Common myeloid progenitor, CD34-positive (primary cell): ENCODE measurements around the gene ARPC1A.

Experiments
- CTCF ChIA-PET: fragments of 350-600 bp; sonication (Branson Sonifier 250); formaldehyde crosslinking; loops from one replicate; lab custom pipeline; 2021; ENCODE audit warnings: antibody characterized with exemption; lab: Charles Lee
- POLR2A ChIA-PET: fragments of 350-600 bp; sonication (Branson Sonifier 250); formaldehyde crosslinking; loops from one replicate; lab custom pipeline; 2021; ENCODE audit warnings: antibody characterized with exemption; lab: Charles Lee
- DNase-seq, 3 donors: peaks; one replicate each; pipeline versions ENCODE4 v3.0.0 to v3.0.0-alpha.2; 2013
- H3K27ac ChIP-seq, 2 experiments: 1 replicate in 1 of 2; 2 replicates in 1 of 2; pipeline ENCODE4 v1.7.0; 2013; ENCODE audit warnings: inconsistent platforms in 2 of 2, low read length in 2 of 2, mild to moderate bottlenecking in 2 of 2, low read depth in 1 of 2, moderate library complexity in 1 of 2; ENCODE audit not compliant: severe bottlenecking in 2 of 2, insufficient read depth in 1 of 2, poor library complexity in 1 of 2
- H3K27me3 ChIP-seq, 5 experiments: replicated peaks in 2 of 5; 1 replicate in 3 of 5; 2 replicates in 2 of 5; pipeline versions ENCODE4 v1.6.1 to v1.7.0; 2013; ENCODE audit warnings: low read length in 4 of 5, mild to moderate bottlenecking in 2 of 5, moderate library complexity in 2 of 5, inconsistent platforms in 1 of 5; ENCODE audit not compliant: insufficient read depth in 5 of 5, control insufficient read depth in 4 of 5
- H3K36me3 ChIP-seq, 4 experiments: 1 replicate in 2 of 4; 2 replicates in 2 of 4; pipeline versions ENCODE4 v1.6.1 to v1.7.0; 2013; ENCODE audit warnings: low read length in 3 of 4, control low read depth in 1 of 4, mild to moderate bottlenecking in 1 of 4; ENCODE audit not compliant: control insufficient read depth in 4 of 4, insufficient read depth in 4 of 4
- H3K4me1 ChIP-seq, 4 experiments: 1 replicate in 3 of 4; 2 replicates in 1 of 4; pipeline versions ENCODE4 v1.6.1 to v1.7.1; 2013; ENCODE audit warnings: low read length in 3 of 4, mild to moderate bottlenecking in 3 of 4, control low read depth in 1 of 4, inconsistent platforms in 1 of 4, moderate library complexity in 1 of 4; ENCODE audit not compliant: control insufficient read depth in 4 of 4, insufficient read depth in 4 of 4; ENCODE audit errors: control extremely low read depth in 1 of 4
- H3K4me3 ChIP-seq, 7 experiments: 1 replicate in 4 of 7; 2 replicates in 3 of 7; pipeline versions ENCODE4 v1.5.1 to v1.7.0; 2013; ENCODE audit warnings: mild to moderate bottlenecking in 7 of 7, low read length in 6 of 7, moderate library complexity in 6 of 7, inconsistent platforms in 2 of 7, low read depth in 2 of 7, control low read depth in 1 of 7; ENCODE audit not compliant: insufficient read depth in 4 of 7, control insufficient read depth in 1 of 7; ENCODE audit errors: extremely low read depth in 1 of 7
- H3K9me3 ChIP-seq, 5 experiments: 1 replicate in 4 of 5; 2 replicates in 1 of 5; pipeline versions ENCODE4 v1.6.1 to v1.7.1; 2013; ENCODE audit warnings: low read length in 4 of 5, mild to moderate bottlenecking in 2 of 5, inconsistent platforms in 1 of 5, low read depth in 1 of 5, moderate library complexity in 1 of 5; ENCODE audit not compliant: control insufficient read depth in 4 of 5, insufficient read depth in 2 of 5; ENCODE audit errors: control extremely low read depth in 1 of 5
- WGBS: methylation state at CpG from one replicate; pipeline ENCODE4 v1.1.5; 2013; ENCODE audit not compliant: insufficient coverage; 5-methylcytosine and 5-hydroxymethylcytosine counted together

Gene ARPC1A

DNA sequence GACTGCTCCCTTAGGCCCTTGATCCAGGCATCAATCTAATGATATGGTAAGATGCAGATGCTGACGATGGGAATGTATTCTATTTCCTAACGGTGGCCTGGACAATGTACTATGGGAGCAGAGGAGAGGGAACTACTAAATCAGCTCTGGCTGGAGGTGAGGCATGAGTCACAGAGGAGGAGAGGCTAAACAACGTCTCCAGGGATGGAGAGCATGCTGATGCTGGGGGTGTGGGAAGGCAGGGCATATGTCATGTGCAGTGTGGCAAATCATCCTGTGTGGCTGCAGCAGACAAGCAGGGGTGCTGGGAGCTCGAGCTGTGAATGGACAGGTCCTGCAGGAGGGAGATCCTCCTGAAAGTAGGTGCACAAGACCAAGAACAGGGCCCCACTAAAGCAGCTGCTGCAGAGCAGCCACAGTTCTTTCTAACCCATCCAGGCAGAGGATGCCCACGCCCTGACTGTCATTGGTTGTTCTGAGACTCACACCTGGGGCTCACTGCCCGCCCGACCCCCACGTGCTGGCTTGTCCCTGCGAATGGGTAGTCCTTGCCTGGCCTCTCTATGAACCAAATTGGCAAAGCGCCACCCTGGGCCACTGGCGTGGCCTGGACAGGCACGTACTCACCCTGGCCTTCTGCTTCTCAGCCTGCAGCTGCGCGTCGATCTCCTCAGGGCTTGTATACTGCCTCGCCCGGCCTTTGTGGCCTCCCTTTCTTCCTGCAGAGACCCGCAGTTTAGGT, 78.7 kb downstream of the ARPC1A start:
- Histone ChIP-seq H3K9me3 (no peaks in the 10 kb centered on the region), H3K4me3 (no peak overlapping the region), H3K4me1 (peaks cover 13 to 24% (median 22%) of the 10 kb centered on the region in 4 experiments), H3K27ac (no peak overlapping the region), H3K36me3 (peaks cover 12 to 48% (median 33%) of the 10 kb centered on the region in 4 experiments), H3K27me3 (no peaks in the 10 kb centered on the region)
- POLR2A ChIA-PET = no interaction called here
- 94% methylated on average over 17 of the region's 18 CpGs for WGBS
- no peak for DNase-seq
- CTCF ChIA-PET = interaction anchor here (1.0 to 1.5 kb wide), 2 partner anchors 17 to 40 kb away, joined by 4 read pairs; no protein-coding TSS in a partner anchor

- Histone ChIP-seq H3K4me3 (no peak overlapping the region), H3K4me1 (peaks cover 17 to 29% (median 27%) of the 10 kb centered on the region in 4 experiments), H3K36me3 (peaks cover 11 to 43% (median 29%) of the 10 kb centered on the region in 4 experiments), H3K9me3 (no peaks in the 10 kb centered on the region), H3K27ac (no peak overlapping the region), H3K27me3 (no peaks in the 10 kb centered on the region)
- ChIA-PET POLR2A (no interaction called here), CTCF (interaction anchor here (0.8 to 1.5 kb wide), 2 partner anchors 11 to 40 kb away, joined by 3 to 4 read pairs; no protein-coding TSS in a partner anchor)
- no peak for DNase-seq
- WGBS = 100% methylated on average over 8 of the region's 10 CpGs
Observed at GRCh38 chr7:99404977-99405320, 79.3 kb downstream of the ARPC1A start.

DNA sequence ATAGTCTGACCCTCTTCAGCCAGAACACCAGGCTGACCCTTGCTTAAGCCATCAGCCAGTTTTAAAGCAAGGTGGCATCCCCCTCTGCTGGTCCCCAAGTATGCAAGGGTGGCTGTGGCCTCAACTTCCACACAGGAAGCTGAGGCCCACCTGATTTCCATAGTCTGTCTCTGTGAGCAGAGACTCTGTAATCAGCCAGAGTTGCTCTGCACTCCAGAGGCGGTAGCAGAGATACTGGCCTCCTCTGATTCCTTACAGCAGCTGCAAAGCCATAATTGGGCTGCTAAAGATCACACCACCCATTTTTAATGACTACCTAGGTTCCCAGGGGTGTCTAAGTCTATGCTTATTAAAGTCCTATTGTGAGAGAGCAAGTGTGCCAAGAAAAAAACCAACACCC, 80.9 kb downstream of the ARPC1A start:
- POLR2A ChIA-PET = interaction anchor here (1.3 kb wide), 1 partner anchor 8 kb away, joined by 4 read pairs; no protein-coding TSS in a partner anchor
- Histone ChIP-seq H3K27me3 (no peaks in the 10 kb centered on the region), H3K4me3 (peak overlapping the region in 3 of 7 experiments; percentile 4 to 82 (median 6)), H3K27ac (peak overlapping the region in 1 of 2 experiments; percentile 99), H3K9me3 (no peaks in the 10 kb centered on the region), H3K36me3 (peaks cover 8 to 40% (median 24%) of the 10 kb centered on the region in 4 experiments), H3K4me1 (peaks cover 22 to 33% (median 32%) of the 10 kb centered on the region in 4 experiments)
- WGBS = no CpG with 5 or more reads among the region's 1 CpG
- CTCF ChIA-PET = interaction anchor here (1.0 to 1.6 kb wide), 7 partner anchors 8 to 676 kb away, joined by 3 to 7 read pairs (median 4); no protein-coding TSS in a partner anchor
- no peak for DNase-seq

DNA sequence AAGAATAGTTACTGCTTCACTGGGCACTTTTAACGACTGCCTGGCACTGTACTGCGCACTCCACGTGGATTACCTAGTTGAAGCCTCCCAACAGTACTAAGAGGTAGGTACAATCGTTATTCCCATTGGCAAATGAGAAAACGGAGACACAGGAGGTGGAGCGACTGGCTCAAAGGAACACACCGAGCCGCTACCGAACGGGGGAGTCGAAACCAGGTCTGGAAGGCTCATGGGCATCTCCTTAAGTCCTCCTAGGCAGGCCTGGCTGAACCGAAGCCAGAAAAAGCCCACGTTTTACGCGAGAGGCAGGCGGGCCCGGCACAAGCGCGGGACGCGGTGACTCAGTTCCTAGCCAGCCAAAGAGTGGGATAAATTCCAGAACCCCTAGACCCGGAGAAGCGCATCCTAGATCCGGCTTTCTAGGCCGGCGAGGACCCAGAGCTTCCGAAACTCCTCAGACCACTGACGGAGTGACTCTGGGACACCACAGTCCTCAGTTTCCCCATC, 82.2 kb downstream of the ARPC1A start:
- H3K4me1 ChIP-seq = peaks cover 22 to 33% (median 32%) of the 10 kb centered on the region in 4 experiments
- H3K27me3 ChIP-seq = no peaks in the 10 kb centered on the region
- H3K27ac ChIP-seq = peak overlapping the region; percentile 96 to 99
- ChIA-PET CTCF (interaction anchor here (0.9 to 2.0 kb wide), 8 partner anchors 9 to 44 kb away, joined by 3 to 9 read pairs (median 5); no protein-coding TSS in a partner anchor), POLR2A (interaction anchor here (0.5 to 2.0 kb wide), 5 partner anchors 9 to 405 kb away, joined by 3 to 7 read pairs (median 5); partner anchors contain the start of genes CPSF4 and PTCD1)
- peak in 2 of 3 donors; percentile 51 to 62 for DNase-seq
- WGBS = under 1% methylated on average over 22 of the region's 28 CpGs
- peaks cover 8 to 45% (median 27%) of the 10 kb centered on the region in 4 experiments for H3K36me3 ChIP-seq
- H3K4me3 ChIP-seq = peak overlapping the region; percentile 82 to 99 (median 94)
- no peaks in the 10 kb centered on the region for H3K9me3 ChIP-seq

GRCh38 chr7:99408379-99409191, 82.9 kb downstream of the ARPC1A start, which contains the start of the genes BUD31 and PDAP1:
BUD31 (plus strand) TSS chr7:99408969; CDS start chr7:99411093, 2,124 bp downstream.
PDAP1 (minus strand) TSS chr7:99408597; CDS start chr7:99408548, 49 bp downstream.
- under 1% methylated on average over 61 of the region's 72 CpGs for WGBS
- POLR2A ChIA-PET = interaction anchor here (0.5 to 2.0 kb wide), 9 partner anchors 12 to 721 kb away, joined by 3 to 7 read pairs (median 4); partner anchors contain the start of genes CPSF4, PTCD1 and ZNF394
- Histone ChIP-seq H3K9me3 (no peaks in the 10 kb centered on the region), H3K27me3 (no peaks in the 10 kb centered on the region), H3K27ac (peak within 1 kb of the TSS; percentile 96 to 99), H3K36me3 (peaks cover 13 to 45% (median 28%) of the 10 kb centered on the region in 4 experiments), H3K4me3 (peak within 1 kb of the TSS; percentile 82 to 99 (median 94)), H3K4me1 (peaks cover 22 to 33% (median 32%) of the 10 kb centered on the region in 4 experiments)
- DNase-seq = peak; percentile 96 to 98 (median 98)
- CTCF ChIA-PET = interaction anchor here (0.9 to 2.3 kb wide), 8 partner anchors 11 to 47 kb away, joined by 3 to 10 read pairs (median 4); partner anchors contain the start of gene PTCD1

DNA sequence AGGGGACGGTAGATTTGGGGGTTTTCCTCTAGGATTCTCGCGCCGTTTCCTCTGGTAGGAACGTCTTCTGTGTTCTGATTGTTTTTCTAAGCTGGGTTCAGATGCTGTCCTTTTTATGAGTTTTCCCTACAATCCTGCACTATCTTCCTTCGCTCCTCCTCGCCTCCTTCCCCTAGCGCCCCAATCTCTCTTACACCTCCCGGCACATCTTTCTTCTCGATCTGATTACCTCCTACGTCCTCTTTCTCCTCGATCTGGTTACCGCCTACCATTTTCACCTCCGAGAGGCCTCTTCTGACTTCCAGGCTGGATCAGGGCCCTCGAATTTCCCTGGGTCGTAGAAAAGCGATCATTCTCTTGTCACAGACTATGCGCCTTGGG, 83.5 kb downstream of the ARPC1A start:
- no peaks in the 10 kb centered on the region for H3K9me3 ChIP-seq
- H3K4me3 ChIP-seq = peak overlapping the region; percentile 82 to 99 (median 94)
- DNase-seq = peak in 2 of 3 donors; percentile 46 to 57
- 0% methylated on average over 13 of the region's 18 CpGs for WGBS
- peaks cover 14 to 45% (median 27%) of the 10 kb centered on the region in 4 experiments for H3K36me3 ChIP-seq
- no peaks in the 10 kb centered on the region for H3K27me3 ChIP-seq
- peak overlapping the region; percentile 96 to 99 for H3K27ac ChIP-seq
- CTCF ChIA-PET = interaction anchor here (0.9 to 2.3 kb wide), 7 partner anchors 10 to 47 kb away, joined by 3 to 10 read pairs (median 3); partner anchors contain the start of gene PTCD1
- POLR2A ChIA-PET = interaction anchor here (0.6 to 1.6 kb wide), 6 partner anchors 11 to 91 kb away, joined by 3 to 6 read pairs (median 4); partner anchors contain the start of gene ZNF394
- peaks cover 22 to 33% (median 32%) of the 10 kb centered on the region in 4 experiments for H3K4me1 ChIP-seq
